ENCODE results near the gene BBS1.
"Not testable (repeated sequence)": the region's sequence is repeated elsewhere in the genome, so short reads cannot be mapped to it uniquely, and the experiment has no call there.

The BBS1 gene

DNA sequence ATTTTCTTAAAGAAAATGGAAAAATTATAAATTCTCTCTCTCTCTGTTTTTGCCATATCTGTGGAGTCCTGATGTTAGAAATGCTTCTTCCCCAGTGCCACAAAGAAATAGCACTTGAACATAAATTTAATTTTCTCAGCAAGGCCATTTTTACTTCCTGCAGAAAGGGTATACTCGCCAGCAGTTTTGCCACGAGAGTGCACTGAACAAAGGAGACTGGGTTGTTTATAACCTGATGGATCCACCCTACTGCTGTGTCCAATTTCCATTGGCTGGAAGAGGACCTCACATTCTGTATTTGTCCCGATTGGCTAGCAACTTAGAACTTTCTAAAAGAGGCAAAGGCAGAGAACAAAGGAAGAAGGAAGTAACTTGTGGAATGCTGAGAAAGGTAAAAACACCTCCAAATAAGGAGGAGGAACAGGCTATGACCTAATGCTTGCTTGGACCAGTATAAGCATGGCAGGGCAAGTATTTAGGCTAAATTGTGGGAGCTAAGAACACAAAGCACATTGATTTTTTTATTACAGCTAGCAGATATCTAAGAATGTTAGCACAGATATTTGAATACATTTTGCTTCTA, 72.2 kb downstream of the BBS1 start:
- not testable (repeated sequence) for DNase-seq
